ENCODE results near the gene TUBB4B. TPM values are rescaled to one million over a fixed set of nuclear protein-coding genes. Genes with fewer than 3 reads are reported as not detected.

Gene TUBB4B
- total RNA-seq, 1 donor from 2014 or later, result 463 TPM

- DNase-seq, result peak; percentile 91
- intact Hi-C loops (cut with micrococcal nuclease), result no loop called here
- Histone ChIP-seq H3K9me3 (replicated peaks) (no peaks in the 10 kb centered on the region), H3K4me1 (peaks cover 61% of the 10 kb centered on the region), H3K27me3 (ENCODE audit: low read depth) (no peaks in the 10 kb centered on the region), H3K27ac (replicated peaks) (peak within 1 kb of the TSS; percentile 94), H3K36me3 (no peaks in the 10 kb centered on the region), H3K4me3 (peak within 1 kb of the TSS; percentile 91)
- TF ChIP-seq, protein P1, sequence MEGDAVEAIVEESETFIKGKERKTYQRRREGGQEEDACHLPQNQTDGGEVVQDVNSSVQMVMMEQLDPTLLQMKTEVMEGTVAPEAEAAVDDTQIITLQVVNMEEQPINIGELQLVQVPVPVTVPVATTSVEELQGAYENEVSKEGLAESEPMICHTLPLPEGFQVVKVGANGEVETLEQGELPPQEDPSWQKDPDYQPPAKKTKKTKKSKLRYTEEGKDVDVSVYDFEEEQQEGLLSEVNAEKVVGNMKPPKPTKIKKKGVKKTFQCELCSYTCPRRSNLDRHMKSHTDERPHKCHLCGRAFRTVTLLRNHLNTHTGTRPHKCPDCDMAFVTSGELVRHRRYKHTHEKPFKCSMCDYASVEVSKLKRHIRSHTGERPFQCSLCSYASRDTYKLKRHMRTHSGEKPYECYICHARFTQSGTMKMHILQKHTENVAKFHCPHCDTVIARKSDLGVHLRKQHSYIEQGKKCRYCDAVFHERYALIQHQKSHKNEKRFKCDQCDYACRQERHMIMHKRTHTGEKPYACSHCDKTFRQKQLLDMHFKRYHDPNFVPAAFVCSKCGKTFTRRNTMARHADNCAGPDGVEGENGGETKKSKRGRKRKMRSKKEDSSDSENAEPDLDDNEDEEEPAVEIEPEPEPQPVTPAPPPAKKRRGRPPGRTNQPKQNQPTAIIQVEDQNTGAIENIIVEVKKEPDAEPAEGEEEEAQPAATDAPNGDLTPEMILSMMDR (IDR thresholded peaks at IDR 0.05; ENCODE audit: borderline replicate concordance), result no peak
These were observed 35.7 kb upstream of the TUBB4B start, which contains the start of the genes NDOR1 and TMEM203 for GRCh38 chr9:137205126-137206069. NDOR1 (plus strand) TSS chr9:137205700; CDS start chr9:137205778, 78 bp downstream. TMEM203 (minus strand) TSS chr9:137205648; CDS start chr9:137205414, 234 bp downstream.

DNA sequence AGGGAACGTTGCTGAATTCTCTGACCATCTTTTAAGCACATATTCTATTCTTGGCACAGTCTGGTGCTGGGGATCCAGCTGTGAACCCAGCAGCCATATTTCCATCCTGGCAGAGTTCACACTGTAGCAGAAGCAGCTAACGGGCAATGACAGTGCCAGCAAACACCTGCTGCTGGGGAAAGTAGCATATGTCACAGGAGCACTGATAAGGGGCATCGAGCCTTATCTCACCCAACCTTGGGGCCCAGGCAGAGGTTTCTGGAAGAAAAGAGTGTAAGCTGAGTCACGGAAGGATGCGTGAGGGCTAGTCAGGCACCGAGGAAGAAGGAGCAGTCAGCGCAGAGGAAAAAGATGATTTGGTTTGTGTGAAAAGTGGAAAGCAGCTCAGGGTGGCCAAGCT is 34.5 kb upstream of the TUBB4B start:
- peaks cover 53% of the 10 kb centered on the region for H3K4me1 ChIP-seq
- no peaks in the 10 kb centered on the region for H3K9me3 ChIP-seq (replicated peaks)
- H3K36me3 ChIP-seq, result no peaks in the 10 kb centered on the region
- intact Hi-C loops (cut with micrococcal nuclease), result no loop called here
- DNase-seq, result no peak
- H3K27ac ChIP-seq (replicated peaks), result no peak overlapping the region
- TF ChIP-seq, protein P1 (IDR thresholded peaks at IDR 0.05; ENCODE audit: borderline replicate concordance), result no peak
- H3K4me3 ChIP-seq, result peak overlapping the region; percentile 91
- no peaks in the 10 kb centered on the region for H3K27me3 ChIP-seq (ENCODE audit: low read depth)

DNA sequence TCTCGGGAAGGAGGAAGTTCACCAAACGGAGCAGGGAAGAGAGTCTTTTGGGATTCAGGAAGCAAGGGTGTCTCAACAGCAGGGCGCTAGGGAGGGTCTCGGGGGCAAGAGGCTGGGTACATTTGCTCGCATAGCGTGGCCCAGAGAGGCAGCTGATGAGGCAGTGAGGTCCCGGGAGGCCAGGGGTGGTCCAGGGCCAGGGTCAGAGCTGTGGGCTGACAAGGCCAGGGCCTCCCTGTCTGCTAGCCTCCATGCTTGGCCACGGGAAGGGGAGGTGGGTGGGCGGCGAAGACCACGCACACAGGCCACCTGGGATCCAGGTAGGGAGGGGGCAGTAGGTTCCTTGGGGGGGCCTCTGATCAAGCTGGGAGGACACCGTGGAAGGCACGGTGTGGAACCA is 29.6 kb upstream of the TUBB4B start:
- TF ChIP-seq, protein P1 (IDR thresholded peaks at IDR 0.05; ENCODE audit: borderline replicate concordance), result no peak

DNA sequence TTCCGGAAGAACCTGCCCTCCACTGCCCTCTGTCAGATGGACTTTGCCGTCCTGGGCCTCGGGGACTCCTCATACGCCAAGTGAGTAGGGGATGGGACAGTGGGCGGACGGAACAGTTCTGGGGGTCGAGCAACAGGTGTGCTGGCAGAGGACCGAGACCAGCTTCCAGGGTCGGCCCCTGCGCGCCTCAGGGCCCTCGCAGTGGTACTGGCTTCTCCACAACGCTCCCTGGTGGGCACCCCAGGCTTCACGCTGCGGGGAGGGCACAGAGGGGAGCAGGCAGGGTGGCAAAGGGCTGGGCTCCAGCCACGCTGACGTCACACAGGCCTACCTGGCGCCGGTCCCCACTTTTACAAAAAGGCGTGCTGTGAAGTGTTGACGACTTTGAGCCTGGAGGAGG is 28.6 kb upstream of the TUBB4B start:
- no peak for DNase-seq
- peaks cover 15% of the 10 kb centered on the region for H3K36me3 ChIP-seq
- H3K27me3 ChIP-seq (ENCODE audit: low read depth), result no peaks in the 10 kb centered on the region

More for the DNA sequence above, 29.6 kb upstream of the TUBB4B start:
- Histone ChIP-seq H3K4me3 (no peak overlapping the region), H3K27me3 (ENCODE audit: low read depth) (no peaks in the 10 kb centered on the region), H3K4me1 (peaks cover 7% of the 10 kb centered on the region), H3K36me3 (peaks cover 13% of the 10 kb centered on the region), H3K27ac (replicated peaks) (no peak overlapping the region), H3K9me3 (replicated peaks) (no peaks in the 10 kb centered on the region)
- no peak for DNase-seq
- intact Hi-C loops (cut with micrococcal nuclease), result no loop called here

More for the DNA sequence above, 28.6 kb upstream of the TUBB4B start:
- TF ChIP-seq, protein P1 (IDR thresholded peaks at IDR 0.05; ENCODE audit: borderline replicate concordance), result no peak
- no peak overlapping the region for H3K4me3 ChIP-seq
- peaks cover 10% of the 10 kb centered on the region for H3K4me1 ChIP-seq
- no peak overlapping the region for H3K27ac ChIP-seq (replicated peaks)
- intact Hi-C loops (cut with micrococcal nuclease), result no loop called here
- no peaks in the 10 kb centered on the region for H3K9me3 ChIP-seq (replicated peaks)
